Right lung (tissue), 5 donors: ENCODE results near the gene RCAN1. TPM values are rescaled to one million over a fixed set of nuclear protein-coding genes. Genes with fewer than 3 reads are reported as not detected.
"Not testable (repeated sequence)": the region's sequence is repeated elsewhere in the genome, so short reads cannot be mapped to it uniquely, and the experiment has no call there.

Experiments
- DNase-seq, 2 donors: peaks; one replicate each; pipeline ENCODE4 v3.0.0-alpha.2; 2013
- polyA plus RNA-seq, 5 donors: library from polyadenylated mRNA; unstranded; fragments of 120-200 nt; gene quantifications; one replicate each; pipeline versions ENCODE4 v1.2.1 to v1.2.3, GENCODE V29; 2013; ENCODE audit warnings: inconsistent platforms in 1 of 5, low replicate concordance in 1 of 5; ENCODE audit not compliant: insufficient read length in 5 of 5, insufficient read depth in 1 of 5

RCAN1 gene
- polyA plus RNA-seq, 5 donors, result 16.9 to 20.9 (median 20.0) TPM

DNA sequence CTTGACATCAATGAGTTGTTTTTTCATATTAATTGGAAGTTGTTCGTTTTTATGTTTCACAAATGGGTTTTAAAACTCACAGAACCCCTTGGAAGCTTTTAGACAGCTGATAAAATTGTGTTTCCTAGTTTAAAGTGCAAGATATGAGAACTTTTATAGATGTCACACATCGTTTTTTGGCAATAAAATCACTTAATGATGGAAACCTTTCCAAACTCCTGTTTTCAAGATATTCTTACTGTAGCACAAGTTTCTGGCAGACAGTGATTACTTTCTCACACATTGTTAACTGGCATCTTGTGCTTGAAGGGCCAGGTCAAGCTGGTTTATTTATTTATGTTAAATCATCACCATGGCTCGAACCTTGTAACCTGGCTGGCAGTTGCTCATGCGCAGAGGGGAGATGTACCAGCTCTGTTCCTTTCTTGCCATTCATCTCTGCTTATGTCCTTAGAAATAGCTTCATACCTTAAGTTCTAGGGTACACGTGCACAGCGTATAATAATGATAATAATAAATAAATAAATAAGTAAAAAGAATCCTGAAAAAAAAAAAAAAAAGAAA, 10.2 kb upstream of the RCAN1 start:
- DNase-seq, result no peak

DNA sequence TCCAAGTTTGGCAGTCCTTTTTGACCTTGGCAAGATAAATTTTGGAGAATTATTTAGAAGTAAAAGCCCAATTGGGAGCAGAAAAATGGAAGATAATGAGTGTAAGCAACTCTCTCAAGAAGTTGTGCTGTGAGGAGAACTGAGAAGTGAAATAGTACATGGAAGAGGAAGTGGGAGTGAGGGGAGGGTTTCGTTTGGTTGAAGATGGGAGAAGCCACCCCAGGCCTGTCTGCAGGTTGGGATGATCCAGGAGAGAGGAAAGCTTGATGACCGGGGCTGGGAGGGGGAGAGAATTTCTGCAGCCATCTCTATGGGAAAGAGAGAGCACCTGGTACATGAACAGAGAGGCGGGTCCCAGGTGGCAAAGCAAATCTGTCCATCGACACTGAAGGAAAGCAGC, 8.6 kb upstream of the RCAN1 start:
- DNase-seq, result no peak

- no peak for DNase-seq
Measured at GRCh38 chr21:34621434-34622350, 6.8 kb upstream of the RCAN1 start.

DNA sequence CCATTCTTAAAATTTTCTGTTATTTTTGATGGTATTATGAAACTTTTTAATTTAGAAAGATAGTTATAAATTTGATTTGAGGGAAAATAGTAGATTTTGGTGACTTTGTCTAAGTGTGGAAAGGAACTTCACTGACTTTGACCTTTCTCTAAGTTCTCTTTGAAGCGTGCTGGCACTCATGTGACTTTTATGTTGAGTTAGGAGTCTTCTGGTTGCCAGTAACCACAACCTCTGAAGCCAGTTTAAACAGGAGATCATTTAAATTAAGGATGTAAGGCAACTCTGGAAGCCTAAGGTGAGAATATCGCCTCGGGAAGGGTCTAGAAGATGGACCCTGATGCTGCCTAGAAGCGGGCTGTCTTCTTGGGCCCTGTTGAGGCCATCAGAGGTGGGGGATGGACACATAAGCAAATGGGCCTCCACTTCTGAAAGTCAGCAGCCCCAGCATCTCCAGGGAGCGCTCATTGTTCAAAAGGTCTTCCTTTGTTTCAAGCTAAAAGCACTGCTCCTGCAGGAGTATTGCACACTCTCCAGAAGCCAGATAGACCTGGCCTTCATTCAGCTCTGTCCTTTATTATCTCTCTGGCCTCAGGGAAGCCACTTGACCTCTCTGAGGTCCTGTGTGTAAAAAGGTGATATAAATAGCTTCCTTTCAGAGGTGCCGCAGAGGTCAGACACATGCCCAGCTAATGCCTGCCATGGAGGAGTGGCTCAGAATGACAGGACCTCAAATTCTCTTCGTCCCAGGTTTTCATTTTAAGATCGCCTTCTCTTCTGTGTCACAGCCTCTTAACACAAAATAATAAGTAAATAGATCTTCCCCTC, 5.1 kb upstream of the RCAN1 start:
- DNase-seq, result no peak

- DNase-seq, result no peak
Measured at GRCh38 chr21:34618941-34619340, 4.0 kb upstream of the RCAN1 start.

DNA sequence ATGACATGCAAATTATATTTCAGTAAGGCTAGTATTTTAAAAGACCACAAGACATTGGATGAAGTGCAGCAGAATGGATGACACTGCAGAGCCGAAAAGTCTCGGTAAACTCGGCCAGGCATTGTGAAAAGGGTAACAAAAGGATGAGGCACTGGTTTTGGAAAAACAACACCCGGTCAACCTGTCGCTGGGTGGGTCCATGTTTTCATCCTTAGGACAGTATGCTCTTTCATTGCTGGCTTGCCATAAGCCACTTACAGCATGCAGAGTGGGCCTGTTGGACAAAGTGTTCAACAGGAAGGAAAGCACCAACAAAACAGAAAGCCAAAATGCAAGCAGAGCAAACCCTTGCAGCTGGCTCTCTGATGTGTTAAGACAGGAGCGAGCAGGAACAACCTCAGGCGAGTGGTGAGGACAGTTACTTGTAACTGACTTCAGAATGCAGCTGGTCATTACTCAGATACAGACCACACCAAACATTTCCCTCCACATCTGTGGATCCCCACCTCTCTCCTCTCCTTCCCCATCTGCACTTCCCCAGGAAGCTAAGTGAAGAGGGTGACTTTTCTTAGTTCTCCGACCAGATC, 2.9 kb upstream of the RCAN1 start:
- DNase-seq, result no peak

GRCh38 chr21:34615487-34615814, 538 bp upstream of the RCAN1 start:
- DNase-seq, result no peak

DNA sequence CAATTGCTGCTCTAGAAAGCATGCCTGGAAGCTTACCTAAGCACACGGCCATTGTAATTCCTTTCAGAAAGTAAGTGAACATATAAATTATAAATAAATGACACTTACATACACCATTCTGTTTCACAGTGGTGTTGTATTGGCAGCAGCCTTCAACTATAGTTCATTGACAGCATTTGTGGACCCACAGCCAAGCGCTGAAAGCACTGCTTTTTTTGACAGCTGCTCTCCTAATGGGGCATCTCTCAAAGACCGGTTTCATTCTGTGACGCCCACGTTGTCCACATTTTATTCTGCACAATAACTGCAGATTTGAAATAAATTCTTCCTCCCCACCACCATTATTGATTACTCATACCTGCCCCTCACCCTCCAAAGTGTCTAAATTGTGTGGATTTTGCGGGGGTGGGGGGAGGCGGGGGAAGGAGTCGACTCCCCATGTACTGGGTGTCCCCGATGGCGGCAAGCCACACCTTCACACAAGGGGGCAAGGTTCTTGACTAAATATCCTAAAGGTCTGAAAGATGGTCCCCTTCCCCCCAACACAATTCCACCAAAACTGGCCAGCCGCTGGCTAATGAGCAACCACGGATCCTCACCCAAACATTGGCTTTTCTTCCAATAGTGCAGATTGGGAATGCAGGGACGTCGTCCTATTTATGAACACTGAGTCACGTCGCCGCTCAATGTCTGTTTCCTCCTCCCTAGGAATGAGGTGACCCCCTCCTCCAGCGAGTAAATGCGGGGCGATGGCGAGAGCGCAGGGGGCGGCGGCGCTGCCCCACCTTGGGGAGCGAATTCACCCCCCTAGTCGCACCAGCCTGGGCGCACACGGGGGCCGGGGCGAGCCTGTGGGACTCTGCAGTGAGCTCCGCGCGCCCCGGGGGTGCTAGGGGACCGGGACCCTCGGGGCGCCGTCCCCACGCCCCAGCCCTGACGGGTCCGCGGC, 960 bp downstream of the RCAN1 start:
- no peak for DNase-seq

DNA sequence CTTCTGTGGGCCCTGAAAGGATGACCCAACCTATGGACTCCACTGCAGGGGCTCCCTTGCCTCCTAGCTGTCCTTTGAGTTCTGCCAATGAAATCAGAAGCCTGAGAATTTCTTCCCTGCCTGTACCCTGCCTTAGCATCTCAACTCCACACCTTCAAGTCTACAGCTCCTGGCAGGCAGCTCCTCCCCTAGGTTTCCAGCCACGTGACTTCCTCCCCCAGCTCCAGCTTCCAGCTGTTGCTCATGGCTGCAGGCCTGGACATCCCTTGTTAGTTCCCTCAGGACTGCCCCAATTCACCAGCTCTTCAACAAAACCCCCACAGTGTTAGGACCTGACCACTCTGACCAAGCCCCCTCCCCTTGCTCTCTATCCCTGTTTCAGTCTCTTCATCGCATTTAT, 2.4 kb downstream of the RCAN1 start:
- no peak for DNase-seq

DNA sequence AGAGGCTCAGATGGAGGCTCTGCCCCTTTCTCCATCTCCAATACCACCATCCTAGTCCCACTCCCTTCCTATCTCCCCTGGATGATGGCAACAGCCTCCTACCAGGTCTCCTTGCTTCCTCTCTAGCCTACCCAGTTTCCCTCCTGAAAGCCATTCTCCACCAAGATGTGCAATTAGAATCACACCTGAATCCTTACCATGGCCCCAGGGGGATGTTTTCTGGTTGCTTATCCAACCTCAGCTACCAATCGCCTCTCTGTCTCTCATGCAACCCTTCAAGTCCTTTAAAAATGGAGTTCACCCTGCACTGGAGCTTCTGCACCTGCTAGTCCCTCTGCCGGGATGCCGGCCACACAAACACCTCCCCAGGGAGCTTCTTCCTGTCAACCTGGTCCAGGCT, 2.9 kb downstream of the RCAN1 start:
- no peak for DNase-seq

DNA sequence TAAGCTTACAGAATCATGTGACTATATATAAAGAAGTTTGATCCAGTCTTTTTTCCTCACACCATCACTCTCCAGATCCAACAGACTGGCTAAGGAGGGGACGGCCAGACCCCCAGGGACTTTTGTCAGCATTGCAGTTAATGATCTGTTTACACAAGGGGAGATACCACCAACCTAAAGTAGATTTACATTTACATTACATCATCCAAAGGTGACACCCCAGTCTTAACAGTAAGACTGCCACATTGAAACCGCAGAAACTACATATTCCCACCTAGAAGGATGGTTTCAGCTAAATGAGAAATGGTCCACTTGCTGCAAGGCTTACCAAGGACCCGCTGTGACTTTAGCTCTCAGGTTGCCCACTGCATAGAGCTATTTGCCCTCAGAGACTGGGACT, 3.4 kb downstream of the RCAN1 start:
- no peak for DNase-seq

DNA sequence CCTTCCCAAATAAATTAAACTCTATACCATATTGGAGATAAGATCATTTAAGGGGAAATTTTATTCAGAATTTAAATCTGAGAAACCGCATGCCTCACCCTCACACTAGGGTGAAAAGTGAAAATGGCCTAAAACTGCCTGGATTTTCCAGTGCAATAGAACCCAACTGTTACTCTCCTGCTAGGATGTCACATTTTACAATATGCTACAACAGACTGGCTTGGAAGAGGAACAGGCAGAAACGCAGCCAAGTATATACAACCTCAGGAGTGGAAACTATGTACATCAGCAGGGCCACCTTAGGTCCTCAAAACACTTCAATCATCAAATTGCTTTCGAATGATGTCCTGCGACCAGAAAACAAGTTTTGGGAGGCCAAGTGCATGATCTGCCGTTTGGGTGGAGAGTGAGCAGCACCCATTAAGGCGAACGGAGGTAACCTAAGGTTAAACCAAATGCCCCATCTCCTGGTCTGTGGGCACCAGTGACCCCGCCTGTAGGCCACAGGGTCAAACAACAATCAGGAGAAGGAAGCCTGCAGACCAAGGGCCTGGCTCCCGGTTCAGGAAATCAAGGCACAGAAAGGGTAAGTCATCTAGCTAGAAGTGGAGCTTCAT, 4.9 kb downstream of the RCAN1 start:
- DNase-seq, result no peak

GRCh38 chr21:34609244-34609932, 5.5 kb downstream of the RCAN1 start:
- no peak for DNase-seq

DNA sequence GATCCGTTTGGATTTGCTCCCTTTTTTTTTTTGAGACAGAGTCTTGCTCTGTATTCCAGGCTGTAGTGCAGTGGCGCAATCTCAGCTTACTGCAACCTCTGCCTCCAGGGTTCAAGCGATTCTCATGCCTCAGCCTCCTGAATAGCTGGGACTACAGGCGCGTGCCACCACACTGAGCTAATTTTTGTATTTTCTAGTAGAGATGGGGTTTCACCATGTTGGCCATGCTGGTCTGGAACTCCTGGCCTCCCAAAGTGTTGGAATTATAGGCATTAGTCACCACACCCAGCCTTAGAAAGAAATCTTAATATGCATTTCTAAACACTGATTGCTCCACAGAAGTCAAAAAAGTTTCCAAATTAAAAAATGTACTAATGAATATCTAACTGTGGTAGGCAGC, 7.5 kb downstream of the RCAN1 start:
- not testable (repeated sequence) for DNase-seq

- no peak for DNase-seq
Measured at GRCh38 chr21:34606621-34607020, 8.3 kb downstream of the RCAN1 start.

- no peak for DNase-seq
Measured at GRCh38 chr21:34606051-34606450, 8.9 kb downstream of the RCAN1 start.

- not testable (repeated sequence) for DNase-seq
Measured at GRCh38 chr21:34604956-34605355, 10.0 kb downstream of the RCAN1 start.

- DNase-seq, result no peak
Measured at GRCh38 chr21:34604556-34604955, 10.4 kb downstream of the RCAN1 start.

DNA sequence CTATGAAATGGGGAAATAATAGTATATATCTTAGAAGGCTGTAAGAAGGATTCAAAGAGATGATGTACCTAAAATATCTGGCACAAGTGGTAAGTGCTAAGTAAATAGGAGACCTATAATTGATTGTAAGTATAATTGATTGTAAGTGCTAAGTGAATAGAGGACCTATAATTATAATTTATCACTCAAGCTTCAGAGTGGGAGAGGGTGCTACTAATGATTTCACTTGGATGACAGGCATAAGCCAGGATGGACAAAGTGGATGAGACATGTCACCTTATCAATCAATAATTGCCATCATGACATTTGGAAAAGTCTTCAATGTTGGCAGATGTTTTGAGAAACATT, 11.2 kb downstream of the RCAN1 start:
- DNase-seq, result no peak
